Omental fat pad (tissue), 4 donors: ENCODE results near the gene POLE2. TPM values are rescaled to one million over a fixed set of nuclear protein-coding genes. Genes with fewer than 3 reads are reported as not detected.
A peak's percentile ranks its signal among the peaks of the same experiment; 100 is the strongest.
"Not testable (repeated sequence)": the region's sequence is repeated elsewhere in the genome, so short reads cannot be mapped to it uniquely, and the experiment has no call there.

Experiments used
- ATAC-seq: fragments of 150-250 bp; one replicate; pipeline ENCODE4 v1.9.1; 2016; ENCODE audit warnings: mild to moderate bottlenecking, moderate library complexity; ENCODE audit not compliant: low FRiP score
- DNase-seq: peaks from one replicate; pipeline ENCODE4 v3.0.0-alpha.2; 2019; ENCODE audit warnings: low spot score
- total RNA-seq, 4 donors: library from RNA; depleted of rRNA; stranded (reverse); fragments of >200 nt; gene quantifications; one replicate each; pipeline ENCODE4 v1.1.0, GENCODE V29; 2016
- TF ChIP-seq, protein P1 (sequence below), 3 donors: fragments of 450-650 bp; IDR thresholded peaks; one replicate each; pipeline ENCODE4 v1.5.1; 2016 to 2017; ENCODE audit warnings: antibody characterized with exemption in 3 of 3, mild to moderate bottlenecking in 3 of 3, moderate library complexity in 2 of 3

The POLE2 gene
- total RNA-seq, 4 donors from 2014 or later = 0.84 to 2.6 (median 2.1) TPM

DNA sequence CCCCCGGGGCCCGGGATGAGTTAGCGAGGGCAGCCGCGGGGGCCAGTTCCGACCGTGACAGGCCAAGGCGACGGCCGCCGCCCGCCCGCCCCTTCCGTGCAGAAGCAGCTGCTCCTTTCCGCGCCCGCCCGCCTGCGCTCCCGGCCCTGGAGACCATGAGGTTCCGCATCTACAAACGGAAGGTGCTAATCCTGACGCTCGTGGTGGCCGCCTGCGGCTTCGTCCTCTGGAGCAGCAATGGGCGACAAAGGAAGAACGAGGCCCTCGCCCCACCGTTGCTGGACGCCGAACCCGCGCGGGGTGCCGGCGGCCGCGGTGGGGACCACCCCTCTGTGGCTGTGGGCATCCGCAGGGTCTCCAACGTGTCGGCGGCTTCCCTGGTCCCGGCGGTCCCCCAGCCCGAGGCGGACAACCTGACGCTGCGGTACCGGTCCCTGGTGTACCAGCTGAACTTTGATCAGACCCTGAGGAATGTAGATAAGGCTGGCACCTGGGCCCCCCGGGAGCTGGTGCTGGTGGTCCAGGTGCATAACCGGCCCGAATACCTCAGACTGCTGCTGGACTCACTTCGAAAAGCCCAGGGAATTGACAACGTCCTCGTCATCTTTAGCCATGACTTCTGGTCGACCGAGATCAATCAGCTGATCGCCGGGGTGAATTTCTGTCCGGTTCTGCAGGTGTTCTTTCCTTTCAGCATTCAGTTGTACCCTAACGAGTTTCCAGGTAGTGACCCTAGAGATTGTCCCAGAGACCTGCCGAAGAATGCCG, 66.7 kb downstream of the POLE2 start:
- ATAC-seq = peak; percentile 21
- TF ChIP-seq, protein P1, sequence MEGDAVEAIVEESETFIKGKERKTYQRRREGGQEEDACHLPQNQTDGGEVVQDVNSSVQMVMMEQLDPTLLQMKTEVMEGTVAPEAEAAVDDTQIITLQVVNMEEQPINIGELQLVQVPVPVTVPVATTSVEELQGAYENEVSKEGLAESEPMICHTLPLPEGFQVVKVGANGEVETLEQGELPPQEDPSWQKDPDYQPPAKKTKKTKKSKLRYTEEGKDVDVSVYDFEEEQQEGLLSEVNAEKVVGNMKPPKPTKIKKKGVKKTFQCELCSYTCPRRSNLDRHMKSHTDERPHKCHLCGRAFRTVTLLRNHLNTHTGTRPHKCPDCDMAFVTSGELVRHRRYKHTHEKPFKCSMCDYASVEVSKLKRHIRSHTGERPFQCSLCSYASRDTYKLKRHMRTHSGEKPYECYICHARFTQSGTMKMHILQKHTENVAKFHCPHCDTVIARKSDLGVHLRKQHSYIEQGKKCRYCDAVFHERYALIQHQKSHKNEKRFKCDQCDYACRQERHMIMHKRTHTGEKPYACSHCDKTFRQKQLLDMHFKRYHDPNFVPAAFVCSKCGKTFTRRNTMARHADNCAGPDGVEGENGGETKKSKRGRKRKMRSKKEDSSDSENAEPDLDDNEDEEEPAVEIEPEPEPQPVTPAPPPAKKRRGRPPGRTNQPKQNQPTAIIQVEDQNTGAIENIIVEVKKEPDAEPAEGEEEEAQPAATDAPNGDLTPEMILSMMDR (IDR thresholded peaks at IDR 0.05) = no peak
- no peak for DNase-seq

DNA sequence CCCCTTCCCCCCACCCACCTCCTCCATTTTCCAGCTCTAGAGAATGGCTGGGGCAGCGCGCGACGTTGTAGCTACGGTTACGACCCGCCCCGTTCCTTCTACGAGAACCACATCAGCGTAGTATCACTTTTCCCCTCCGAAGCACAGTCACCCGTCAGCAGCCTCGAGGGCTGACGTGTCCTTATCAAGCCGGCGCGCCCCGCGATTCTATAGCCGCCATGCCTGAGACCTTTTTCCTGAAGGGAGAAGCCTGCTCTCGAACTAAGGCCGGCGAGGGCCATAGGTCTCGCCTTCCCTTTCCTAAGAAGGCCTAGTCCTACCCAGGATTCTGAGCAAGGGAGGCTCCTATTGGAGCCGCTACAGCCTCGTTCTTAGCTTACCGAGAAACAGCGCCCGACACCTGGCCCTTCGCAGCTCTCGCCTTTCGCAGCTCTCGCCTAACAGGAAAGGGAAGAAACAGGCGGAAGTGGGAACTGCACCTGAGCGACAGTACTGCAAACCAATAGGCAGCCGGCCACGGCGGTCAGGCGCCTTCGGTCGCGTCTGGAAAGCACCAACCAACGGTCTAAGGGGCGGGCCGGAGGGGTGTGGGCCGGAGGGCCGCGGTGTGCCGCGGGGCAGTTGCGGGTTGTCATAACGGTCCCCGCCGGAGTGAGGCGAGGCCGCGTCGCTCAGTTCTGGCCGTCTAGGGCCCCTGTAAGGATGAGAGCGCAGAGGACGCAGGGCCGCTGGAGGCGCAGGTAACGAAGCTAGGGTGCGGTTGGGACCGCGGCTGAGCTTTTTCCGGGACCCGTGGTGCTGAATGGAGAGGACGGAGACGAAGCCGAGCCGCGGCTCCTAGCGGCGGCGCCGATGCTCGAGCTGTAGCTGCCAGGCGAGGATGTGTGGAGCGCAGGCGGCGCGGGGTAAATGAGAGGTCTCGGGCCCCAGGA, 67.6 kb downstream of the POLE2 start, which contains the start of the genes MGAT2 and RPL36AL:
TSS of gene MGAT2 (plus strand) at position 618 of the 932 bp plus-strand sequence. CDS start 470 bp downstream, outside the sequence.
TSS of gene RPL36AL (minus strand) at position 445 of the 932 bp plus-strand sequence. CDS start 1,522 bp downstream, outside the sequence.
- peak; percentile 100 for ATAC-seq
- TF ChIP-seq, protein P1 (IDR thresholded peaks at IDR 0.05) = no peak
- peak; percentile 82 for DNase-seq

DNA sequence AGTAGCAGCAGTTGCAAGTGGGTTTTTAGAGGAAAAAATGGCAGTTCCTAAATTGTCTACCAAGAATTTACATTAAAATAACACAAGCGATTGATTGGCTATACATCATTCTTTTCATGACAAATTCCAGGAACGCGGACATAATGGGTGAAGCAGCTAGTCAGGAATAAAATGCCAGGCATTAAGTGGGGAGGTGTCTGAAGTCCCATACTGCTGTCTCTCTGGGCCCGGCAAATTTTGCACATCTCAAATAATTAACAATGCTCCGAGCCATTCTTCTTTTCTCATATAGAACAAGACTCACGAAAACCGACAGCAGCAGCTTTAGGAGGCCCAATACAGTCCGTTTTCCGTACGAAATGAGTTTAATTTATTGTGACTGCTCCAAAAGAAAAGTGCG, 68.3 kb downstream of the POLE2 start:
- TF ChIP-seq, protein P1 (IDR thresholded peaks at IDR 0.05) = no peak
- no peak for DNase-seq
- ATAC-seq = no peak

DNA sequence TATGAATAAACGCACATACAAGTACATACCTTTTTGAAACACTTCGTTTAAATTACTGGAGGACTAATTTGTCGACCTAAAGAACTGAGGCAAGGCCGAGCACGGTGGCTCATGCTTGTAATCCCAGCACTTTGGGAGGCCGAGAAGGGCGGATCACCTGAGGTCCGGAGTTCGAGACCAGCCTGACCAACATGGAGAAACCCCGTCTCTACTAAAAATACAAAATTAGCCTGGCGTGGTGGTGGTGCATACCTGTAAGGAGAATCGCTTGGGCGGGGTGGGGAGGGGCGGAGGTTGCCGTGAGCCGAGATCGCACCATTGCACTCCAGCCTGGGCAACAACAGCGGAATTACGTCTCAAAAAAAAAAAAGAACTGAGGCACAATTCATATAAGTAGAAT, 68.7 kb downstream of the POLE2 start:
- not testable (repeated sequence) for DNase-seq, ATAC-seq

DNA sequence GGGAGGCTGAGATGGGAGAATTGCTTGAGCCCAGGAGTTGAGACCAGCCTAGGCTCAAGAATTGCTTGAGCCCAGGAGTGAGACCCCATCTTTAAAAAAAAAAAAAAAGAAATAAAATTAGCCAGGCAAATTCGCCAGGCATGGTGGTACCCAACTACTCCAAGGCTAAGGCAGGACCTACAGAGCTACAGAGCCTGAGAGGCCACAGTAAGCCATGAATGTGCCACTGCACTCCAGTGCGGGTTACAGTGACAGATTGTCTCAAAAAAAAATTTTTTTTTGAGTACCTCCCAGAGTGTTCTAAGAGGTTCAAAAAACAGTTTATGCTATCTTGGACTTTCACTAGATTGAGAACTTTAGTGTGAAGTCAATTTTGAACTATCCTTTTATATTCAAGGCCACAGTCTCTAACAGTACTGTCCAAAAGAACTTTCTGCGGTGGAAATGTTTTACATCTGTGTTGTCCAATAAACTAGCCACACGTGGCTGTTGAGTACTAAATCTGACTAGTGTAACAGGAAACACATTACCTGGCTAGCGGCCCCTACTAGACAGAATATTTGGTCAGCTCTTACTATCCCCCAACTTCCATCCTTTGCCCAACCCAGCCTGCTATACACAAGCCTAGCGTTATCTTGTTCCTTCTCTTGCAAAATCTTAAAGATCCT, 70.0 kb downstream of the POLE2 start:
- TF ChIP-seq, protein P1 (IDR thresholded peaks at IDR 0.05) = no peak
- DNase-seq = no peak
- no peak for ATAC-seq

DNA sequence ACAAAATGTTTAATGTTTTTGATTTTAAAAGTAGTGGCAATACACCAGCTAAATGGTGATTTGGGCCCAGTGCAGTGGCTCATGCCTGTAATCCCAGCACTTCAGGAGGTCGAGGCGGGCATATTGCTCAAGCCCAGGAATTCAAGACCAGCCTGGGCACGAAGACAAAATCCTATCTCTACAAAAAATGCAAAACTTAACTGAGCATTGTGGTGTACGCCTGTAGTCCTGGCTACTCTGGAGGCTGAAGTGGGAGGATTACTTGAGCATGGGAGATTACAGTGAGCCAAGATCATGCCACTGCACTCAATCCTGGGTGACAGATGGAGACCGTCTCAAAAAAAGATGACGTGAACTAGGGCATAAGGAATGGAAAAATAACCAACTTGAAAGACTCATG, 72.2 kb downstream of the POLE2 start:
- ATAC-seq (no peak), DNase-seq (no peak)
- TF ChIP-seq, protein P1 (IDR thresholded peaks at IDR 0.05) = no peak

DNA sequence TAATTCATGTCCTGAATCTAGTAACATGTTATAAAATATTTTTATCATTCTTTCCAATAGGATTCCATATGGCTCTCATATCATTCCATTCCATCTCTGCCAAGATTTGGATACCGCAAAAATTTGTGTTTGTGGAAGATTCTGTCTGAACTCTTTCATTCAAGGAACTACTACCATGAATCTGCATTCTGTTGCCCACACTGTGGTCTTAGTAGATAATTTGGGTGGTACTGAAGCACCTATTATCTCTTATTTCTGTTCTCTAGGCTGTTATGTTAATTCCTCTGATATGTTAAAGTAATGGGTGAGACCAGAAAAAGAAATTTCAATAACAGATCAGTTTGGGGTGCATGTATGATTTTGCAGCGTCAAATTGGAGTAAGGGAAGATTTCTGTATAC, 73.8 kb downstream of the POLE2 start:
- ATAC-seq (no peak), DNase-seq (no peak)
- TF ChIP-seq, protein P1 (IDR thresholded peaks at IDR 0.05) = no peak
